PC-9 (cell line): ENCODE data around the gene PYGO1.

Experiments
- CTCF ChIP-seq: fragments of 200-600 bp; sonication (generic); conservative IDR thresholded peaks from 2 replicates; pipeline ENCODE4 v1.6.1; 2017; ENCODE audit warnings: mixed run types, antibody characterized with exemption, mild to moderate bottlenecking, moderate library complexity
- EZH2 ChIP-seq: fragments of 200-600 bp; sonication (generic); IDR thresholded peaks from 2 replicates; pipeline ENCODE4 v1.8.0; 2017; ENCODE audit warnings: antibody characterized with exemption, low read depth

- TF ChIP-seq CTCF (no peak), EZH2 (no peak)
Observed at GRCh38 chr15:55496716-55497115, 91.4 kb downstream of the PYGO1 start.
